ENCODE results near the gene MEN1.

The MEN1 gene

GRCh38 chr11:64770120-64770519 lies 40.2 kb downstream of the MEN1 start:
- peak overlapping the region; percentile 90 for H3K27ac Mint-ChIP-seq
- H3K36me3 Mint-ChIP-seq, result peaks cover 92% of the 10 kb centered on the region
- ATAC-seq, result no peak
- H3K27me3 Mint-ChIP-seq, result no peaks in the 10 kb centered on the region
- H3K4me3 Mint-ChIP-seq, result no peak overlapping the region
- H3K4me1 Mint-ChIP-seq, result peaks cover 93% of the 10 kb centered on the region
- no peaks in the 10 kb centered on the region for H3K9me3 Mint-ChIP-seq

- no peaks in the 10 kb centered on the region for H3K9me3 Mint-ChIP-seq
- peaks cover 93% of the 10 kb centered on the region for H3K4me1 Mint-ChIP-seq
- H3K4me3 Mint-ChIP-seq, result no peak overlapping the region
- no peak for ATAC-seq
- peaks cover 93% of the 10 kb centered on the region for H3K36me3 Mint-ChIP-seq
- no peaks in the 10 kb centered on the region for H3K27me3 Mint-ChIP-seq
- peak overlapping the region; percentile 67 for H3K27ac Mint-ChIP-seq
Observed at GRCh38 chr11:64769283-64769682, 41.1 kb downstream of the MEN1 start.

- ATAC-seq, result no peak
- peak overlapping the region; percentile 69 for H3K27ac Mint-ChIP-seq
- no peak overlapping the region for H3K4me3 Mint-ChIP-seq
- H3K9me3 Mint-ChIP-seq, result no peaks in the 10 kb centered on the region
- H3K27me3 Mint-ChIP-seq, result no peaks in the 10 kb centered on the region
- peaks cover 95% of the 10 kb centered on the region for H3K4me1 Mint-ChIP-seq
- H3K36me3 Mint-ChIP-seq, result peaks cover 87% of the 10 kb centered on the region
Observed at GRCh38 chr11:64768300-64768694, 42.1 kb downstream of the MEN1 start.

GRCh38 chr11:64767344-64768299 lies 42.7 kb downstream of the MEN1 start:
- Mint-ChIP-seq H3K9me3 (no peaks in the 10 kb centered on the region), H3K27ac (peak overlapping the region; percentile 69), H3K27me3 (no peaks in the 10 kb centered on the region), H3K4me3 (no peak overlapping the region), H3K4me1 (peaks cover 95% of the 10 kb centered on the region), H3K36me3 (peaks cover 84% of the 10 kb centered on the region)
- ATAC-seq, result no peak

GRCh38 chr11:64766881-64767280 lies 43.5 kb downstream of the MEN1 start:
- H3K4me1 Mint-ChIP-seq, result peaks cover 95% of the 10 kb centered on the region
- peak overlapping the region; percentile 57 for H3K27ac Mint-ChIP-seq
- H3K27me3 Mint-ChIP-seq, result no peaks in the 10 kb centered on the region
- H3K9me3 Mint-ChIP-seq, result no peaks in the 10 kb centered on the region
- no peak overlapping the region for H3K4me3 Mint-ChIP-seq
- no peak for ATAC-seq
- peaks cover 80% of the 10 kb centered on the region for H3K36me3 Mint-ChIP-seq

GRCh38 chr11:64765851-64766665 lies 44.3 kb downstream of the MEN1 start:
- no peak for ATAC-seq
- Mint-ChIP-seq H3K4me3 (peak overlapping the region; percentile 54), H3K27me3 (no peaks in the 10 kb centered on the region), H3K4me1 (peaks cover 97% of the 10 kb centered on the region), H3K9me3 (no peaks in the 10 kb centered on the region), H3K36me3 (peaks cover 73% of the 10 kb centered on the region), H3K27ac (peak overlapping the region; percentile 57)

GRCh38 chr11:64765291-64765850 lies 45.0 kb downstream of the MEN1 start:
- peak overlapping the region; percentile 85 for H3K27ac Mint-ChIP-seq
- H3K4me1 Mint-ChIP-seq, result peaks cover 97% of the 10 kb centered on the region
- no peak for ATAC-seq
- H3K9me3 Mint-ChIP-seq, result no peaks in the 10 kb centered on the region
- no peaks in the 10 kb centered on the region for H3K27me3 Mint-ChIP-seq
- peaks cover 66% of the 10 kb centered on the region for H3K36me3 Mint-ChIP-seq
- peak overlapping the region; percentile 66 for H3K4me3 Mint-ChIP-seq

GRCh38 chr11:64764753-64765152 lies 45.6 kb downstream of the MEN1 start:
- no peak for ATAC-seq
- Mint-ChIP-seq H3K4me1 (peaks cover 100% of the 10 kb centered on the region), H3K27me3 (no peaks in the 10 kb centered on the region), H3K9me3 (no peaks in the 10 kb centered on the region), H3K4me3 (peak overlapping the region; percentile 66), H3K36me3 (peaks cover 66% of the 10 kb centered on the region), H3K27ac (peak overlapping the region; percentile 85)

GRCh38 chr11:64764040-64764611 lies 46.2 kb downstream of the MEN1 start:
- Mint-ChIP-seq H3K4me3 (peak overlapping the region; percentile 49), H3K27me3 (no peaks in the 10 kb centered on the region), H3K4me1 (peaks cover 100% of the 10 kb centered on the region), H3K36me3 (peaks cover 64% of the 10 kb centered on the region), H3K9me3 (no peaks in the 10 kb centered on the region), H3K27ac (peak overlapping the region; percentile 85)
- peak; percentile 71 for ATAC-seq

GRCh38 chr11:64763526-64764039 lies 46.8 kb downstream of the MEN1 start:
- peaks cover 58% of the 10 kb centered on the region for H3K36me3 Mint-ChIP-seq
- peak overlapping the region; percentile 85 for H3K27ac Mint-ChIP-seq
- H3K9me3 Mint-ChIP-seq, result no peaks in the 10 kb centered on the region
- peaks cover 94% of the 10 kb centered on the region for H3K4me1 Mint-ChIP-seq
- H3K27me3 Mint-ChIP-seq, result no peaks in the 10 kb centered on the region
- peak; percentile 2 for ATAC-seq
- peak overlapping the region; percentile 49 for H3K4me3 Mint-ChIP-seq

GRCh38 chr11:64762674-64763525 lies 47.5 kb downstream of the MEN1 start:
- H3K36me3 Mint-ChIP-seq, result peaks cover 52% of the 10 kb centered on the region
- H3K27me3 Mint-ChIP-seq, result no peaks in the 10 kb centered on the region
- no peaks in the 10 kb centered on the region for H3K9me3 Mint-ChIP-seq
- H3K4me3 Mint-ChIP-seq, result peak overlapping the region; percentile 70
- peaks cover 87% of the 10 kb centered on the region for H3K4me1 Mint-ChIP-seq
- H3K27ac Mint-ChIP-seq, result peak overlapping the region; percentile 85
- ATAC-seq, result peak; percentile 53

GRCh38 chr11:64762277-64762673 lies 48.1 kb downstream of the MEN1 start:
- no peak for ATAC-seq
- Mint-ChIP-seq H3K4me3 (peak overlapping the region; percentile 70), H3K27me3 (no peaks in the 10 kb centered on the region), H3K36me3 (peaks cover 45% of the 10 kb centered on the region), H3K27ac (peak overlapping the region; percentile 85), H3K4me1 (peaks cover 81% of the 10 kb centered on the region), H3K9me3 (no peaks in the 10 kb centered on the region)

- no peak overlapping the region for H3K4me3 Mint-ChIP-seq
- no peaks in the 10 kb centered on the region for H3K27me3 Mint-ChIP-seq
- H3K9me3 Mint-ChIP-seq, result no peaks in the 10 kb centered on the region
- H3K4me1 Mint-ChIP-seq, result peaks cover 67% of the 10 kb centered on the region
- no peak for ATAC-seq
- H3K27ac Mint-ChIP-seq, result peak overlapping the region; percentile 85
- peaks cover 34% of the 10 kb centered on the region for H3K36me3 Mint-ChIP-seq
Observed at GRCh38 chr11:64760759-64761420, 49.5 kb downstream of the MEN1 start.

Measured in stimulated activated memory B cell treated with anti-CD40 and anti-IgM and Interleukin-4, amounts not matched to agents 10 μg/mL and 1 μg/mL and 100 μg/mL, for 72 hours (primary cell).